GM19438 (cell line): ENCODE measurements around the gene AGO3.
"Not testable (repeated sequence)": the region's sequence is repeated elsewhere in the genome, so short reads cannot be mapped to it uniquely, and the experiment has no call there.

Source experiments
- ATAC-seq: cut with Tn5 transposase; IDR thresholded peaks from one replicate; pipeline ENCODE4 v1.9.1; 2021; ENCODE audit warnings: low read depth; ENCODE audit not compliant: unreplicated experiment

The AGO3 gene

DNA sequence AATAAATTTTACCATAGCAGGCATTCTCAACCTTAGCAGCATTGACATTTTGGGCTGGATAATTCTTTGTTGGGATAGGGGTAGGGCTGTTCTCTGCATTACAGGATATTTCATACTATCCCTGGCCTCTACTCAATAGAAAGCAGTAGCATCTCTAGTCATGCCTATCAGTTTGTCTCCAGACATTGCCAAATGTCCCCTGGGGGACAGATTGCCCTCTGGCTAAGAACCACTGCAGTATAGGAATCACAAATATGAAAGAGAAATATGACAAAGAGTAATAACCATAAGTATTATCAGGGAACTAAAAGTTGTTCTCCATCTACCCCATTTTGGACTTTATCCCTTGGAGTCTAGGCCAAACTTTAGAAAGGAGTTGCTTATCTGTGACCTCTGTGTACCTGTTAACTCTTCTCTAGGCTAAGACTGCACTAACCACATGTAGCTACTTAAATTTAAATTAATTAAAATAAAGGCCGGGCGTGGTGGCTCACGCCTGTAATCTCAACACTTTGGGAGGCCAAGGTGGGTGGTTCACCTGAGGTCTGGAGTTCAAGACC is 76.1 kb downstream of the AGO3 start:
- ATAC-seq: no peak

GRCh38 chr1:36007741-36008140 is 76.8 kb downstream of the AGO3 start:
- ATAC-seq: no peak

DNA sequence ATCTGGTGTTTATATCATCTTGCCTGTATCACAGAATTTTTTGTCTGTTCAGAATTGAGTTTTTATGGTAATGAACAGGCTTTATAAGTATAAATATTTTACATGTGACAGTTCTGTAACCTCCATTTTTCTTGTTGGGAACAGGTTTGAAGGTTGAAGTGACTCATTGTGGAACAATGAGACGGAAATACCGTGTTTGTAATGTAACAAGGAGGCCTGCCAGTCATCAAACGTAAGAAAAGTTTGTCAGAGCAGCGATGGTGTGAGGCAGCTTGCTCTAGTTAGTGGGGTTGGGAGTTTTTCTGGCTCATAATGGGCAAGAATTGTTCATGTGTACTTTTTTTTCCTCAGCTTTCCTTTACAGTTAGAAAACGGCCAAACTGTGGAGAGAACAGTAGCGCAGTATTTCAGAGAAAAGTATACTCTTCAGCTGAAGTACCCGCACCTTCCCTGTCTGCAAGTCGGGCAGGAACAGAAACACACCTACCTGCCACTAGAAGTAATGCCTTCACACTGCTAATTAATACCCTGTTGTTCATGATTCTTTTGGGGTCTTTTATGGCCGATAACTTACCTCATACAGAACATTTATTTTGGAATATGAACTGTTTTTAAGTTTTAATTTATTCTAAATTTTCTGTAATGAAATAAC is 77.8 kb downstream of the AGO3 start:
- ATAC-seq: no peak

DNA sequence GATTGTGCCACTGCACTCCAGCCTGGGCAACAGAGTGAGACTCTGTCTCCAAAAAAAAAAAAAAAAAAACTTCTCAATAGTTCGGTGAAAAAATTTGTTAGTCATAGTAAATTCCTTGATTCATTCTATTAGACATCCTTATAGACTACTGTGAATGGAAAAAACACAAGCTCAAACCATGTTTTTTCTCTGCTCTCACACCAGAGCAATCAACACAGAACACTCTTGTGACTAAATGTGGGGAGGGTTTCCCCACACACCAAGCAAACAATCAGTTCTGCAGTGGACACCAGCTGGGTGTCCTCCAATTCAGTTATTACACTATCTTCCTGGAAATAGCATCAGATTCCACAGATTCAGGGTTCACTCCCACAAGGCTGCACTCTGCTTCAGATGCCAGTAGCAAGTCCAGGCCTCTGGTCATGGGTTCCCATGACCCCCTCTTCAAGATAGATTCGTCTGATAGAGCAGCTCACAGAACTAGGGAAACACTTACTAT is 83.9 kb downstream of the AGO3 start:
- no peak for ATAC-seq

- ATAC-seq: no peak
Measured at GRCh38 chr1:36016686-36017085, 85.8 kb downstream of the AGO3 start.

DNA sequence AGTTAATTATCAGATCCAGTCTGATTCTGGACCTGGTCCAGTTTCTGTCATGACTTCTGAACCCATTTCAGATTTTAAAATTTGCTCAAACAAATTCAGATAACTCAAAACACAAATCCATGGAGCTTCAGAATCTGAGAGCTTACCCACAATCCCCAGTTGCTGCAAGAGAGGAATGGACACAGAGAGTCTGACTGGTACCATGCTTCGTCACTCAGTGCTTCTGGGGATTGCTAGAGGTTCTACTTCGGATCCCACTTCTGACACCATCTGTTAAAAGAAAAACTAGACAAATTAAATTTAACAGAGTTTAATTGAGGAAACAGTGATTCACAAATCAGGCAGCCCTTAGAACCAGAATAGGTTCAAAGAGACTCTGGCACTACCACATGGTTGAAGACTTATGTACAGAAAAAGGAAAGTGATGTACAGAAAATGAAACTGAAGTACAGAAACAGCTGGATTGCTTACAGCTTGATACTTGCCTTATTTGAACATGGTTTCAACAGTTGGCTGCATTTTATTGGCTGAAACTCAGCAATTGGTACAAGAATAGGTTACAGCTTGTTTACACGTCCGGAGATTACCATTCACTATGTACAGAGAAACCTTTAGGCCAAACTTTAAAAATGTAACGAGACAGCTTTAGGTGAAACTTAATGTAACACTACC is 92.3 kb downstream of the AGO3 start:
- peak; percentile 91 for ATAC-seq

DNA sequence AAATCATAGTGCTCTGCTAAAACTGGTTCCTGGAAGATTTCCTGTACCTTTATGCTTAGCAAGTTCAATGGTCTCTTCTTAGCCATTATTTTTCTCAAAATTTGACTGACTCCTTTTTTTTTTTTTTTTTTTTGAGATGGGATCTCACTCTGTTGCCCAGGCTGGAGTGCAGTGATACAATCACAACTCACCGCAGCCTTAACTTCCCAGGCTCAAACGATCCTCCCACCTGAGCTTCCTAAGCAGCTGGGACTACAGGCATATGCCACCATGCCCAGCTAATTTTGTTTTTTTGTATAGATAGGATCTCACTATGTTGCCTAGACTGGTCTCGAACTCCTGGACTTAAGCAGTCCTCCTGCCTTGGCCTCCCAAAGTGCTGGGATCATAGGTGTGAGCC is 93.1 kb downstream of the AGO3 start:
- ATAC-seq: not testable (repeated sequence)

DNA sequence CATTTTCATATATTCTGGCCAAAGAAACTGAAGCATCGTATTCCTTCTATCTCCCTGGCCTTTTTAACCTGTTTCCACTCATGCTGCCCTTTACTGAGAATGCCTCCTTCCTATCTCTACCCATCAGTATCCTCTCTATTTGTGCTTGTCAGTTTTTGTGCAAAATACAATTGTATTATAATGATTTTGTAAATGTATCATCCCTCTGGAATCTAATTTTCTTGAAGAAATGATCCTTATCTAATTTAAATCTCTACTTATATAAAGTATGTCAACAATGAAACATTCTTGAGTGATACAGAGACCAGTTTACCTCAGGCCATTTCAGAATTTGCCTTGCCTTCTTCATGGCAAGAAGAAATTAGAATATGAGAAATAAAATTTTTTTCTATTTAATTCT is 93.9 kb downstream of the AGO3 start:
- ATAC-seq: no peak

GRCh38 chr1:36027766-36028165 is 96.9 kb downstream of the AGO3 start:
- no peak for ATAC-seq

DNA sequence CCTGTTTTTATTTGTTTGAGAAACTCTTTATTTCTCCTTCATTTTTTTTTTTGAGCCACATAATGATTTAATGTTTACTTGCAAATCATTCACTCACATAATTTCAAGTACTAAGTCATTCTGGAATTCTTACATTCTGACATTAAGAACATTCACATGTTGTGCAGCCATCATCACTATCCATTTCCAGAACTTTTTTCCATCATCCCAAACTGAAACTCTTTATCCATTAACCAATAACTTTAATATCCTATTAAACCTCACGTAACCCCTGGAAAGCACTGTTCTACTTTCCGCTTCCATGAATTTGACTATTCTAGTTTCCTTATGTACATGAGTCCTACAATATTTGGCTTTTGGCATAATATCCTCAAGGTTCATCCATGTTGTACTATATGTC is 100.5 kb downstream of the AGO3 start:
- ATAC-seq: no peak

GRCh38 chr1:36034692-36035091 is 103.8 kb downstream of the AGO3 start:
- no peak for ATAC-seq

DNA sequence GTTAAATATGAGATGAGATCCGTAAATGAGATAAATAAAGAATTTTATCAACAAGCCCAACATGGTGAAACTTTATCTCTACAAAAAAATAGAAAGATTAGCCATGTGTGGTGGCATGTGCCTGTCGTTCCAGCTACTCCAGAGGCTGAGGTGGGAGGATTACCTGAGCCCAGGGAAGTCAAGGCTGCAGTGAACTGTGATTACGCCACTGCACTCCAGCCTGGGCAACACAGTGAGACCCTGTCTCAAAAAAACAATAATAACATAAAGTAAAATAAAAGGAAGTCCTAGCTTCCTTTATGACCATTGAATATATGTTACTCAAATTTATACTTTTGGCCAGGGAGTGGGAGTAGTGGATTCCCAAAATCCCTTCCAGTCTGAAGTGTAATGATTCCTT is 104.2 kb downstream of the AGO3 start:
- ATAC-seq: no peak

DNA sequence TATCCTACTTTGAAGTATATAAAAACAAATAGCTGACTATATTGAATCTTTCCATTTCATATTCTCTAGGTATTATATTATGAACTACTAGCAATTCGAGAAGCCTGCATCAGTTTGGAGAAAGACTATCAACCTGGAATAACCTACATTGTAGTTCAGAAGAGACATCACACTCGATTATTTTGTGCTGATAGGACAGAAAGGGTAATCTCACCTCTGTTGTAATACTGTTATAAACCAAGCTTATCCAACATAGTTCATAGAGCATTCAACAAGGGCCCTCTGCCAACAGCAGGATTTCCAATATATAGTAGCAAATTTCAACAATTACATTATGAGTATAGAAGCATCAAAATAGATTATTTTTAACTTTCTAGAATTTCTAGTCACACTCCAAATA is 109.3 kb downstream of the AGO3 start:
- ATAC-seq: no peak

GRCh38 chr1:36051821-36052220 is 120.9 kb downstream of the AGO3 start:
- no peak for ATAC-seq

GRCh38 chr1:36053978-36054377 is 123.1 kb downstream of the AGO3 start:
- ATAC-seq: no peak

GRCh38 chr1:36055706-36056105 is 124.8 kb downstream of the AGO3 start:
- no peak for ATAC-seq

DNA sequence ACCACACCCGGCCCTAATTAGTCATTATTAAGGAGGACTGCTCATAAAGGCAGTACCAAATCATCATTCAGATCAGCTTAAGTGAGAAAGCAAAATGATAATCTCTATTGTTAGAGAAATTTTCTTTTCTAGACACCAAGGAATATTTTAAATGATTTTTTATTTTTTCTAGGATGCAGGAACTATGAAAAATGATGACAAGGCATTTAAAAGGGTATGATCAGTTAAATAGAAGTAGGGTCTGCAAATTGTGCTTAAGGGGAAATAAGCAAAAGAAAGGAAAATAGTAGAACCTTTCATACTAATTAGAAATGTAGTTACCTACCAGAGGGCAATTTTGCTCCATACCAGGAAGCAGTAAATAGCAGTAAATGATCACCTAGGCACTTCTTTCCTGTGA is 131.4 kb downstream of the AGO3 start:
- ATAC-seq: no peak

DNA sequence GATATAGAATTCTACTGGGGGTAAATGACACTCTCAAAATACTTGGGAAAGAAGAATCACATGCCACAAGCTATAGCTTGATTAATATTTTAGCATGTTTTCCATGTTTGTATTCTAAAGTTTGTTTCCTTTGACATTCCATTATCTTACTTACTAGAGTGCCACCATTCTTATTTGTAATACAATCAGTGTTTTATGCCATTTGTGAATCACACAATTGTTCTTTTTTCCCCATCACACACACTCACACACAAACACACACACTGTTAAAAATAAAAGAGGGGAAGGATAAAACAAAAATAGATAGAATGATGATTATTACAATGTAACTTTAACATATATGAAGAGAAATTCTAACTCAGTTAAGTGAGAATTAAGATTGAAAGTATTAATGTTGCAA is 137.0 kb downstream of the AGO3 start:
- no peak for ATAC-seq

DNA sequence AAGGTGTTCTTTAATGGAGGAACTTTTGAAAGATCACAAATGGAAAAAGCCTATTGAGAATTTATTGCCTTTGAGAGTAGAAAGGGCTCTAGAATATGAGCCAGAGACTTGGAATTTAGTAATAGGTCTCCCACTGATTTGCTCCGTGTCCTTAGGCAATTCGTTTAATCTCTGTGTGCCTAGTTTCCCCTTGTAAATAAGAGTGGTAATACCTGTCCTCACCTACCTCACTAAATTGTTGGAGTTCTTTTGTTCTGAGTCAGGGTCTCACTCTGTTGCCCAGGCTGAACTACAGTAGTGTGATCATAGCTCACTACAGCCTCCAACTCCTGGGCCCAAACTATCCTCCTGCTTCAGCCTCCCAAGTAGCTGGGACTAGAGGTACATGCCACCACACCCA is 138.0 kb downstream of the AGO3 start:
- ATAC-seq: no peak

DNA sequence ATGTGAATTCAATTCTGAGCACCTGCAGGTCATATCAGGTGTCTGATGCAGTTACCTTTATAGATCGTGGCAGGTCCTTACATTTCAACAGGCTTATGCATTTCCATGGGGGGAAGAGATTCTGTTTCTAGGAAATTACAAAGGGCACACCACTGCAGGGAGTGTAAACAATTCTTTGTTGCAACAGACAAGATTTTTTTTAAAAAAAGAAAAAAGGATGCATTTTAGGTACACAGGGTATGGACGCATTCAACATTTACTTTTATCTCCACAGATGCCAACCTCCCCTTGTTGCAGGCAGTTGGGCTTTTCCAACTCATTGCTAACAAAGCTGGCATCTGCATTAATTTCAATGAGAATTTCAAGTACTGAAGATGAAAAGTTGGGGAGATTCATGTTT is 139.4 kb downstream of the AGO3 start:
- no peak for ATAC-seq

DNA sequence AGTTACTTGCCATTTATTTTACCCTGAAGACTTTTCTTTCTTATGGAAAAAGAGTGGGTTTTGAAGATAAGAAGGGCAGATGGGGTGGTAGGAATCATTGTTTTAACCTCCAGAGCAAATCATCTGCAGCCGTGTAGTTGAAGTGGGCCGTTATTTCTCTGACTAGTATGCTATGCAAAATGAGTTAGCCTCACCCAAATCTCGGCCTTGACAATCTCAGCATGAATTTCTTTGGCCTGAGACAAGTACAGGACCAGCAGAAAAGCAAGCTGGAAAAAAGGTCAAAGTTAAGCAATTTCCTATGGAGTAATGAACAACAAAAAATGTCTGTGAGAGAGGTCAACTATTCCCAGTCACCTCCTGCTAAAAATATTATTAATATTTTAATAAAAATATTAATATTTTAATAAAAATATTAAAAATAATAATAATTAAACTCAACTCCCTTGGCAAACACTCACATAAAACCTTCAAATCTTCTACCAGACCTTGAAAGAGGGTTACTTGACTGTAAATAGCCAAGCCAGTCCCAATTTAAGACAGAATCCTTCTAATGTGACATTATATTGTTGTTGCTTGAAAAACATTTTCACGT is 146.2 kb downstream of the AGO3 start:
- ATAC-seq: no peak

DNA sequence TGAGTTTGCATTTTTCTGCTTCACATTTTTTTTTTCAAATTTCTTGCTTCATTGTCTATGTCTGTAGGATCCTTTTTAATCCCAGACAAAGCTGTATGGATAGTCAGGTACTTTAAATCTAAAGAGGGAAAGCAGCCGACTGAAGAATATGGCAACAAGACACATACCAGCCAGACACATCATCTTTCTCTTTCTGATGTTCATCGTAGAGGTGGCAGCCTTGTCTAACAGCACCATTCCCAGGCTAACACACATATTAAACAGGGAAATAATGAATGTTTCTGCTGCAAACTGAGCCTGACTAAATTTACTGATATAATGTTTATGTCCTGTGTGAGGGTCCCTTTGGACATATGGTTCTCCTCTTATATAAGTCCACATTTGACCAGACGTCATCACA is 149.3 kb downstream of the AGO3 start:
- no peak for ATAC-seq
